Measurements from ENCODE around the gene TMEM196. TPM values are rescaled to one million over a fixed set of nuclear protein-coding genes. Genes with fewer than 3 reads are reported as not detected.

TMEM196 gene
- total RNA-seq (not detected), total RNA-seq (0 reads per million in 2 donors)

- H3K9me3 ChIP-seq (ENCODE audit: control insufficient read depth, low read length, poor library complexity, severe bottlenecking): no peaks in the 10 kb centered on the region
- ATAC-seq: peak; percentile 32
- Mint-ChIP-seq H3K4me3 (peak within 1 kb of the TSS; percentile 80), H3K27ac (no peak within 1 kb of the TSS), H3K27me3 (peaks cover 52% of the 10 kb centered on the region), H3K36me3 (ENCODE audit: low read depth) (peaks cover 7% of the 10 kb centered on the region), H3K4me1 (peaks cover 11% of the 10 kb centered on the region)
- no peak for DNase-seq
These were observed at the start of gene TMEM196 for GRCh38 chr7:19772841-19773760. Gene TMEM196 (minus strand): TSS chr7:19773617. CDS start chr7:19772696, 921 bp downstream.

DNA sequence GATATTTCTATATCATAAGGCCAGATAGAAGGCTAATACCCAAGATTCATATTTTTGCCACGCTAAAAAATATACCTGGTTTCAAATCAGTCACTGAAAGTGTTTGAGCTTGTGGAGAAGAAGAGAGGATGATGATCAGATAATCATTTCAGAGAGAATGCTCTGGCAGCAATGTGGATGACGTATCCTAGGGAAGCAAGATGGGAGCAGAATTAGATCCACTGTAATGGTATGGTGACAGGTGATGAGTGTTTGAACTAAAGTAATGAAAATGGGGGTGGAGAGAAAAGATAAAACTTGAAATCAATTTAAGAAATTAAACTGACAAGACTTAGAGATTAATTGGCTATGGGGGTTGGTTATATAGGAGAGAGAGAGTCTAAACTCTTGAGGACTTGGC is 42.7 kb upstream of the TMEM196 start:
- H3K4me1 Mint-ChIP-seq: no peaks in the 10 kb centered on the region
- ATAC-seq (no peak), DNase-seq (no peak)
- H3K27me3 Mint-ChIP-seq: no peaks in the 10 kb centered on the region
- H3K27ac Mint-ChIP-seq: no peak overlapping the region
- no peak overlapping the region for H3K4me3 Mint-ChIP-seq
- H3K36me3 Mint-ChIP-seq (ENCODE audit: low read depth): no peaks in the 10 kb centered on the region
- H3K9me3 ChIP-seq (ENCODE audit: control insufficient read depth, low read length, poor library complexity, severe bottlenecking): no peaks in the 10 kb centered on the region

DNA sequence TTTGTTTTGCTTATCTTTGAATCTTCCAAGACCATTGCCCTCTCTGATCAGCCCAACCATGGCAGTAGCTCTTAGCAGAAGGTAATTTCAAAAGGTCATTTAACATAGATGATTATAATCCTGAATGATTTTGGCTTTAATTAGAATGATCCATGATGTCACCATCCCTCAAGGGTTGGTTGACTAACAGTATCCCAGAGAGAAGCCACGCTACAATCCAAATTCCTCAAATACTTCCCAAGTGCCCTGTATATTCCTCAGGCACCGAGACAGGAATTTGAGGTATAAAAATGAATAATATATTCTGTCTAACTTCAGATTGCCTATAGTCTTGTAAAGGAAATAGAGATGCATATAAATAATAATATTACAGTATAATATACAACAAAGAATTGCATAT is 42.1 kb upstream of the TMEM196 start:
- ATAC-seq (no peak), DNase-seq (no peak)
- no peaks in the 10 kb centered on the region for H3K27me3 Mint-ChIP-seq
- no peaks in the 10 kb centered on the region for H3K9me3 ChIP-seq (ENCODE audit: control insufficient read depth, low read length, poor library complexity, severe bottlenecking)
- H3K27ac Mint-ChIP-seq: no peak overlapping the region
- no peaks in the 10 kb centered on the region for H3K36me3 Mint-ChIP-seq (ENCODE audit: low read depth)
- no peaks in the 10 kb centered on the region for H3K4me1 Mint-ChIP-seq
- H3K4me3 Mint-ChIP-seq: no peak overlapping the region

GRCh38 chr7:19814776-19815175 is 41.4 kb upstream of the TMEM196 start:
- H3K36me3 Mint-ChIP-seq (ENCODE audit: low read depth): no peaks in the 10 kb centered on the region

DNA sequence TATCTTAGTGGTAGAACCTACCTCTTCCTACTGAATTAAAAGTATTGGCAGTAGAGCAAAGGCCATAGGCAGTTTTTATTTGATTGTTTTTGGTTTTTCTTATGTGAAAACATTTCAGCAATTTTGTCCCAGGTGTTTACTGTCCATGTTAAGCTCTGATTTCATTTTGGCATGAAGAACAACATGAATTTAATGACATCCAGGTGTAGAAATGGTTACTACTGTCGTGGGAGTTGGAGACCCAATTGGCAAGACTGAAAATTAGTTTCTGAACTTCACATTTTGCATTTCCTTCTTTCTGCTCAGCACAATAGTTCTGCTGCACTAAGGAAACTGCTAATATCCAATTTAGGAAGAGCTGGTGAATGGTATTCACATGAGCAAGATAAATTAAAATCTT is 38.0 kb upstream of the TMEM196 start:
- ATAC-seq (no peak), DNase-seq (no peak)
- Mint-ChIP-seq H3K36me3 (ENCODE audit: low read depth) (no peaks in the 10 kb centered on the region), H3K4me1 (no peaks in the 10 kb centered on the region), H3K4me3 (no peak overlapping the region), H3K27me3 (no peaks in the 10 kb centered on the region), H3K27ac (no peak overlapping the region)
- H3K9me3 ChIP-seq (ENCODE audit: control insufficient read depth, low read length, poor library complexity, severe bottlenecking): no peaks in the 10 kb centered on the region

More at GRCh38 chr7:19814776-19815175, 41.4 kb upstream of the TMEM196 start:
- H3K27me3 Mint-ChIP-seq: no peaks in the 10 kb centered on the region
- no peak overlapping the region for H3K4me3 Mint-ChIP-seq
- H3K9me3 ChIP-seq (ENCODE audit: control insufficient read depth, low read length, poor library complexity, severe bottlenecking): no peaks in the 10 kb centered on the region
- DNase-seq (no peak), ATAC-seq (no peak)
- no peaks in the 10 kb centered on the region for H3K4me1 Mint-ChIP-seq
- H3K27ac Mint-ChIP-seq: no peak overlapping the region

DNA sequence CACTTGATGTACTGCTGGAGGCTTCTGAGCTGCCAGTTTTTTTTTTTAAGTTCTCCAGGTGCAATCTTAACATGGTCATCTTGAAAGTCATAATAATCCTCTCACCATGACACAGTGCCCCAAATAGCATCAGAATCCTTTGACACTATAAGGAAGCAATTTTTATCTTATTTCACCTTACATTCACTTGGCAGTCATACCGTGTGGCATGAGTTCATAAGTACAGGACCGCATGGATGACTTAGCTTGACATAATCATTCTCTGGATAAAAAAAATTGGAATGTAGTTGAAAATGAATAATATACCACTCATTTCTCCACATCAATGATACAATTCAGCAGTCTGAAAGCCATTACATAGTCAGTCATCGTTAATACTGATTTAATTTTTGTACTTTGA is 25.6 kb upstream of the TMEM196 start:
- H3K9me3 ChIP-seq (ENCODE audit: control insufficient read depth, low read length, poor library complexity, severe bottlenecking): no peaks in the 10 kb centered on the region
- Mint-ChIP-seq H3K36me3 (ENCODE audit: low read depth) (no peaks in the 10 kb centered on the region), H3K4me3 (no peak overlapping the region), H3K27me3 (no peaks in the 10 kb centered on the region), H3K4me1 (no peaks in the 10 kb centered on the region), H3K27ac (no peak overlapping the region)
- ATAC-seq (no peak), DNase-seq (no peak)

DNA sequence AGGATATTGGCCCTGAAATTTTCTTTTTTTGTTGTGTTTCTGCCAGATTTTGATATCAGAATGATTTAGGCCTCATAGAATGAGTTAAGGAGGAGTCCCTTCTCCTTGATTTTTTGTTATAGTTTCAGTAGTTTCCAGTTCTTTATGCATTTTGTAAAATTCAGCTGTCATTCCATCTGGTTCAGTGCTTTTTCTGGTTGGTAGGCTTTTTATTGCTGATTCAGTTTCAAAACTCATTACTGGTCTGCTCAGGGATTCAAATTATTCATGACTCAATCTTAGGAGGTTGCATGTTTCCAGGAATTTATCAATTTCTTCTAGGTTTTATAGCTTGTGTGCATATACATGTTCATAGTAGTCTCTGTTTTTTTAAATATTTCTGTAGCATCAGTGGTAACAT is 10.1 kb upstream of the TMEM196 start:
- no peaks in the 10 kb centered on the region for H3K27me3 Mint-ChIP-seq
- H3K9me3 ChIP-seq (ENCODE audit: control insufficient read depth, low read length, poor library complexity, severe bottlenecking): no peaks in the 10 kb centered on the region
- H3K4me3 Mint-ChIP-seq: no peak overlapping the region
- no peak for ATAC-seq
- no peaks in the 10 kb centered on the region for H3K4me1 Mint-ChIP-seq
- no peaks in the 10 kb centered on the region for H3K36me3 Mint-ChIP-seq (ENCODE audit: low read depth)
- no peak overlapping the region for H3K27ac Mint-ChIP-seq
- no peak for DNase-seq

- H3K27ac Mint-ChIP-seq: no peak overlapping the region
- no peak overlapping the region for H3K4me3 Mint-ChIP-seq
- H3K4me1 Mint-ChIP-seq: peaks cover 11% of the 10 kb centered on the region
- H3K27me3 Mint-ChIP-seq: peaks cover 34% of the 10 kb centered on the region
- peaks cover 7% of the 10 kb centered on the region for H3K36me3 Mint-ChIP-seq (ENCODE audit: low read depth)
- DNase-seq (no peak), ATAC-seq (no peak)
- no peaks in the 10 kb centered on the region for H3K9me3 ChIP-seq (ENCODE audit: control insufficient read depth, low read length, poor library complexity, severe bottlenecking)
These were observed 3.6 kb upstream of the TMEM196 start for GRCh38 chr7:19776981-19777380.

DNA sequence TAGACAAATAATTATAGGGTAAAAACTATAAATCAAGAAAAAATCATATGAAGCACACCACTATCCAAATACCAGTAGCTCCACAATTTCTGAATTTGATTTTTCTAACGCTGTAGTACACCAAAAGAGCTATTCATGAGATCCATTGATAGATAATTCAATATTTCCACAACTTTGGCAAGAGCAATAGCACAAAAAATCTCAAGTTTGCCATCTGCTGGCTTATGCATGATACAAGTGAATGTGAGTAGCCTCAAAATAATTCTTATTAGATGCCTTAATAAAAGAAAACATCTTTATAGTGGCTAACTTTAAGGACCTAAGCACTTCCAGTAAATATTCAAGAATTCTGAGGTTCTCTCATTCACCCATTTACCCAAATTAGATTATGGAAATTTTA is 2.2 kb upstream of the TMEM196 start:
- ATAC-seq (no peak), DNase-seq (no peak)
- Mint-ChIP-seq H3K4me1 (peaks cover 11% of the 10 kb centered on the region), H3K27me3 (peaks cover 39% of the 10 kb centered on the region), H3K4me3 (no peak overlapping the region), H3K36me3 (ENCODE audit: low read depth) (peaks cover 7% of the 10 kb centered on the region), H3K27ac (no peak overlapping the region)
- H3K9me3 ChIP-seq (ENCODE audit: control insufficient read depth, low read length, poor library complexity, severe bottlenecking): no peaks in the 10 kb centered on the region

DNA sequence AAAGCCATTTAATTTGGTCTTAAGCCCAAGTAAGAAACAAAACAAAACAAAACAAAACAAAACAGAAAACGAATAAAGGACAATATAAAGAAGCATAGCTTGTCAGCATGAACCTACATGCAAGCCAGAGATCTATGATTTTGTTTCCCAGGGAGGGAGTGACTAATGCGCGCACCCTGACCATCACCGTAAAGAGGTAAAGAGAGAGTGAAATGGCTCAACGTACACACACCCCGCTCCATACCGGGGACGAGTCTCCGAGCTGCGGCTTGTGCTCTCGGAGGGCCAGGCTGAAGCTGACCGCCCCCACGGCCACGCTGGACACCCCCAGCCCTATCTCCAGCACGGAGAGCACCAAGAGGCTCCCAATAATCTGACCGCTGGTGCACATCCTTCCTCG is 1.1 kb downstream of the TMEM196 start:
- DNase-seq (no peak), ATAC-seq (no peak)
- H3K36me3 Mint-ChIP-seq (ENCODE audit: low read depth): peaks cover 7% of the 10 kb centered on the region
- peak overlapping the region; percentile 5 for H3K4me3 Mint-ChIP-seq
- H3K4me1 Mint-ChIP-seq: peaks cover 11% of the 10 kb centered on the region
- H3K27ac Mint-ChIP-seq: no peak overlapping the region
- no peaks in the 10 kb centered on the region for H3K9me3 ChIP-seq (ENCODE audit: control insufficient read depth, low read length, poor library complexity, severe bottlenecking)
- H3K27me3 Mint-ChIP-seq: peaks cover 50% of the 10 kb centered on the region

DNA sequence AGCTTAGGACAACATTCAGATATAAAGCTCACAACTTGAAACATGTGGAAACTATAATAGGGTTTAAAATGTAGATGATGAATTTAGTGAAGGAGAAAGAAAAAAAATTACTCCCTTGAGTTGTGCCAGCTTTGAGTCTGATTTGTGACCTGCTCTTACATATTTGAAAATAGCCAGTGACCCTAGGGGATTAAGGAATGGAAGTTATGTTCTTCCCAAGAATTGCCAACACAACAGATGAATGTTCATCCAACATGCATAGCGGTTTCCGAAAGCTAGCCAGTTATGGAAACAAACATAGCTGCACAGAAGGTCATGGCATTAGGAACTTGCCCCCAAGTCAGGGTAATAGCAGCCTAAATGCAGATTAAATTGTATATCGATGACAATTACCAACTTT is 10.8 kb downstream of the TMEM196 start:
- DNase-seq (no peak), ATAC-seq (no peak)
- no peaks in the 10 kb centered on the region for H3K36me3 Mint-ChIP-seq (ENCODE audit: low read depth)
- no peak overlapping the region for H3K4me3 Mint-ChIP-seq
- no peaks in the 10 kb centered on the region for H3K4me1 Mint-ChIP-seq
- no peaks in the 10 kb centered on the region for H3K9me3 ChIP-seq (ENCODE audit: control insufficient read depth, low read length, poor library complexity, severe bottlenecking)
- no peak overlapping the region for H3K27ac Mint-ChIP-seq
- H3K27me3 Mint-ChIP-seq: peaks cover 10% of the 10 kb centered on the region

- Mint-ChIP-seq H3K36me3 (ENCODE audit: low read depth) (no peaks in the 10 kb centered on the region), H3K4me3 (no peak overlapping the region), H3K4me1 (peaks cover 7% of the 10 kb centered on the region), H3K27ac (no peak overlapping the region), H3K27me3 (peaks cover 23% of the 10 kb centered on the region)
- no peak for ATAC-seq
- DNase-seq: no peak
- no peaks in the 10 kb centered on the region for H3K9me3 ChIP-seq (ENCODE audit: control insufficient read depth, low read length, poor library complexity, severe bottlenecking)
These were observed 18.8 kb downstream of the TMEM196 start for GRCh38 chr7:19754521-19755116.

DNA sequence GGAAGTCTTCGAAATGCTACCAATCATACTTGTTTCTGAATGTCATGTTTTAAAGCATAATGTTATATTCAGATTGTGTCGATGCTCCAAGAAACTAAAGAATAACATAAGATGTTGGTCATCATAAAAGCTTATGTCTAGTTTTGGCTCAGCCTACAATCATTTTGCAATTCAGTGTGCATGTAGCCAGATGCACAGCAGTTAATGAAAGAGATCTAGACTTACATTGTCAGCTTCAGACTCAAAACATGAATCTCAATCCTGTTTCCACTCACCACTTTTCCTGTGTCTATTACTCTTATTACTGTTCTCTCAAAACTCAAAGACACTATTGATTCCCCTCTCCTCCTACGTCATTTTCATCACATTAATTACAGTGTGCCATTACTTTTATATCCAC is 21.4 kb downstream of the TMEM196 start:
- H3K4me3 Mint-ChIP-seq: no peak overlapping the region
- no peaks in the 10 kb centered on the region for H3K9me3 ChIP-seq (ENCODE audit: control insufficient read depth, low read length, poor library complexity, severe bottlenecking)
- H3K36me3 Mint-ChIP-seq (ENCODE audit: low read depth): no peaks in the 10 kb centered on the region
- ATAC-seq (no peak), DNase-seq (no peak)
- H3K4me1 Mint-ChIP-seq: peaks cover 8% of the 10 kb centered on the region
- H3K27ac Mint-ChIP-seq: no peak overlapping the region
- peaks cover 24% of the 10 kb centered on the region for H3K27me3 Mint-ChIP-seq

DNA sequence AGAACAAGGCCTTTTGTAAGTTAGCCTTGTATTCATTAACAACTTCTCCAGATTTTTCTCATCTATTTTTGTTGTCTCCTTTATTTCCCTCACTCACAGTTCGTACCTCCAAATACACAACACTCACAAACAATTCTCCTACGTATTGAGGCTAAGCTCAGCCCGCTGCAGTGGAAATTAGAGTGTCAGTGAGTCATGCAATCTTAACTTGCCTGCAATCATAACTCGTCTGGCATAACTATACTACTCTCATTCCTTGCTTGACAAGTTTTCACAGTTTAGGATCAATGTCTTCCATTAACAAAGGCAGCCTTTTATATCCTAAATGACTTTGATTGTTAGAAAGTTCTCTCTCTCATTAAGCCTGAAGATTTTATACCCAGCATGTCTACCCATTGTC is 23.8 kb downstream of the TMEM196 start:
- Mint-ChIP-seq H3K27ac (no peak overlapping the region), H3K4me3 (no peak overlapping the region), H3K27me3 (peaks cover 25% of the 10 kb centered on the region), H3K4me1 (peaks cover 8% of the 10 kb centered on the region), H3K36me3 (ENCODE audit: low read depth) (no peaks in the 10 kb centered on the region)
- DNase-seq: no peak
- H3K9me3 ChIP-seq (ENCODE audit: control insufficient read depth, low read length, poor library complexity, severe bottlenecking): no peaks in the 10 kb centered on the region
- ATAC-seq: no peak
